Colonic mucosa (tissue), 4 donors: Measurements from ENCODE around the gene RPL22. TPM values are rescaled to one million over a fixed set of nuclear protein-coding genes. Genes with fewer than 3 reads are reported as not detected.

ENCODE experiments used
- DNase-seq: peaks from one replicate; pipeline ENCODE4 v3.0.0-alpha.2; 2020
- H3K27ac ChIP-seq: fragments of 200-600 bp; one replicate; pipeline ENCODE4 v1.8.0; 2021
- H3K27me3 ChIP-seq: fragments of 200-600 bp; one replicate; pipeline ENCODE4 v1.8.0; 2021
- H3K36me3 ChIP-seq: fragments of 200-600 bp; one replicate; pipeline ENCODE4 v1.8.0; 2021
- H3K4me1 ChIP-seq: fragments of 200-600 bp; one replicate; pipeline ENCODE4 v1.8.0; 2021; ENCODE audit warnings: mild to moderate bottlenecking
- H3K4me3 ChIP-seq: fragments of 200-600 bp; one replicate; pipeline ENCODE4 v1.8.0; 2021
- H3K9ac ChIP-seq, 2 donors: one replicate each; pipeline ENCODE4 v1.7.0; 2013; ENCODE audit warnings: control low read depth in 2 of 2, low read depth in 2 of 2, low read length in 2 of 2
- H3K9me3 ChIP-seq: fragments of 200-600 bp; one replicate; pipeline ENCODE4 v1.8.0; 2021
- CTCF ChIP-seq: fragments of 200-600 bp; IDR thresholded peaks from one replicate; pipeline ENCODE4 v1.8.0; 2022; ENCODE audit warnings: antibody characterized with exemption, mild to moderate bottlenecking
- intact Hi-C: fragments of 100-400 bp; cut with DNase I; formaldehyde crosslinking; loops from one replicate; pipeline ENCODE4 v1.14.1; 2022
- total RNA-seq, 2 donors: library from RNA; stranded (reverse); fragmentation: NEBNext Ultra II Directional in 1 of 2; extraction: Animal tissue kit (Norgen Biotek cat#: 25700) in 1 of 2; gene quantifications; one replicate each; pipeline ENCODE4 v1.2.1, GENCODE V29; 2021
- donor health status: healthy.
- donor health status: DM: no; HTN: no; CAD: no.
- donor health status: DM: no; HTN: no; CAD: no.

The RPL22 gene
- total RNA-seq, 2 donors from 2014 or later, result 314 to 378 TPM

- Histone ChIP-seq H3K27ac (no peak overlapping the region), H3K9me3 (no peaks in the 10 kb centered on the region), H3K9ac (no peak overlapping the region), H3K4me1 (no peaks in the 10 kb centered on the region), H3K36me3 (no peaks in the 10 kb centered on the region), H3K4me3 (no peak overlapping the region), H3K27me3 (peaks cover 24% of the 10 kb centered on the region)
- no peak for TF ChIP-seq CTCF
- no peak for DNase-seq
- intact Hi-C loops, result loop anchor here (10.0 kb wide), 1 partner anchor 121 kb away; no protein-coding TSS in a partner anchor
Observed at GRCh38 chr1:6175411-6175828, 24.0 kb downstream of the RPL22 start.

GRCh38 chr1:6174621-6175410 lies 24.6 kb downstream of the RPL22 start:
- no peak for TF ChIP-seq CTCF
- H3K4me1 ChIP-seq, result no peaks in the 10 kb centered on the region
- no peaks in the 10 kb centered on the region for H3K36me3 ChIP-seq
- H3K27me3 ChIP-seq, result peaks cover 18% of the 10 kb centered on the region
- intact Hi-C loops, result loop anchor here (10.0 kb wide), 1 partner anchor 120 kb away; no protein-coding TSS in a partner anchor
- no peak overlapping the region for H3K9ac ChIP-seq
- no peak overlapping the region for H3K27ac ChIP-seq
- no peaks in the 10 kb centered on the region for H3K9me3 ChIP-seq
- DNase-seq, result no peak
- H3K4me3 ChIP-seq, result no peak overlapping the region

- H3K9ac ChIP-seq, result no peak overlapping the region
- no peaks in the 10 kb centered on the region for H3K4me1 ChIP-seq
- no peak for TF ChIP-seq CTCF
- no peak overlapping the region for H3K4me3 ChIP-seq
- no peaks in the 10 kb centered on the region for H3K27me3 ChIP-seq
- no peaks in the 10 kb centered on the region for H3K9me3 ChIP-seq
- DNase-seq, result no peak
- intact Hi-C loops, result loop anchor here (10.0 kb wide), 1 partner anchor 118 kb away; no protein-coding TSS in a partner anchor
- no peaks in the 10 kb centered on the region for H3K36me3 ChIP-seq
- no peak overlapping the region for H3K27ac ChIP-seq
Observed at GRCh38 chr1:6172549-6172948, 26.8 kb downstream of the RPL22 start.

- no peaks in the 10 kb centered on the region for H3K4me1 ChIP-seq
- no peak overlapping the region for H3K4me3 ChIP-seq
- H3K9ac ChIP-seq, result no peak overlapping the region
- no peak for DNase-seq
- no peaks in the 10 kb centered on the region for H3K9me3 ChIP-seq
- H3K27ac ChIP-seq, result no peak overlapping the region
- intact Hi-C loops, result loop anchor here (10.0 kb wide), 1 partner anchor 117 kb away; no protein-coding TSS in a partner anchor
- no peaks in the 10 kb centered on the region for H3K36me3 ChIP-seq
- H3K27me3 ChIP-seq, result no peaks in the 10 kb centered on the region
- TF ChIP-seq CTCF, result no peak
Observed at GRCh38 chr1:6171548-6172124, 27.8 kb downstream of the RPL22 start.

- no peaks in the 10 kb centered on the region for H3K27me3 ChIP-seq
- no peaks in the 10 kb centered on the region for H3K9me3 ChIP-seq
- no peaks in the 10 kb centered on the region for H3K4me1 ChIP-seq
- DNase-seq, result no peak
- no peak overlapping the region for H3K4me3 ChIP-seq
- intact Hi-C loops, result loop anchor here (10.0 kb wide), 1 partner anchor 116 kb away; no protein-coding TSS in a partner anchor
- H3K36me3 ChIP-seq, result no peaks in the 10 kb centered on the region
- no peak overlapping the region for H3K9ac ChIP-seq
- no peak overlapping the region for H3K27ac ChIP-seq
- TF ChIP-seq CTCF, result no peak
Observed at GRCh38 chr1:6170742-6171201, 28.6 kb downstream of the RPL22 start.
